ENCODE data around the gene EYS.
"Not testable (repeated sequence)": the region's sequence is repeated elsewhere in the genome, so short reads cannot be mapped to it uniquely, and the experiment has no call there.

Gene EYS

DNA sequence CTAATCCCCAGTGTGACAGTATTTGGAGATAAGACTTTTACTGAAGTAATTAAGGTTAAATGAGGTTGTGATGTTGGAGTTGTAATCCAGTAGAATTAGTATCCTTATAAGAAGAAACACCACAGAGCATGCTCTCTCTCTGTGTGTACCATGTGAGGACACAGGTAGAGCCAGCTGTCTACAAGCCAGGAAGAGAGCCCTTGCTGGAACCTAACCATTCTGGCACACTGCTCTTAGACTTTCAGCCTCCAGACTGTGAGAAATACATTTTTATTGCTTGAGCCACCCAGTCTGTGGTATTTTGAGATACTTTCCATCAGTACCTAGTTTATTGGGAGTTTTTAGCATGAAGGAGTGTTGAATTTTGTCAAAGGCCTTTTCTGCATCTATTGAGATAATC lies 1961.2 kb downstream of the EYS start:
- no peak for DNase-seq

DNA sequence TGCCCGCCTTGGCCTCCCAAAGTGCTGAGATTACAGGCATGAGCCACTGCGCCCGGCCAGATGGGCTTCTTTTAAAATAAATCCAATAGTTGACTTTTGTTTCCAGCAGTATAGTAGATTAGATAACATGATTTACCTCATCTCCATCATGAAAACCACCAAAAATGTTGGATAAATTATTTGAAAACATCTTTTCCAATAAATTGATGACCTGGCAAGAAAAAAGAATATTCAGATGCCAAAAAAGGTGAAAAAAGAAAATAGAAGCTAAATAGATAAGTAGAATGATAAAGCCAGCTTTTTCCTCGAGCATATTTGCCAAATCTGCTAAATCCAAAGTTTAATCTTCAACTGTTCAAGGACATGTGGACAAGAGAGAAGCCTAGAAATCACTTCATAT lies 1962.2 kb downstream of the EYS start:
- DNase-seq, result no peak

DNA sequence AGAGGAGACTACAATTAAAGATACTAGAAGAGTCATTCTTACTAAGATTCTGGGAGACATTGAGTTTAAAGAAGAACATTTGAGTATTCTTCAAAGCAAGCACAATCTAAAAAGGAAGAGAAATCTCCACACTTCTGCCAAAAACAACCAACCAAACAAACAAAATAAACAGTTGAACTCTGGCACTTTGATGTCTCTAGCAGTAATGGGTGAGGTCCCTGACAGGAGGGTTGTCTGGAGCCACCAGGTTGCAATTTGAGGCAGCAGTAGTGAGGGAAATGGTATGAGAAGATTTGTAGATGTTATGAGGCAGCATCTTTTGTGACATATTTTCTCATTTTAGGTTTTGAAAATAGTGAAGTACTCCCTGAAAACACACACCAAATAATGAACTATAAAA lies 1963.3 kb downstream of the EYS start:
- DNase-seq, result no peak

DNA sequence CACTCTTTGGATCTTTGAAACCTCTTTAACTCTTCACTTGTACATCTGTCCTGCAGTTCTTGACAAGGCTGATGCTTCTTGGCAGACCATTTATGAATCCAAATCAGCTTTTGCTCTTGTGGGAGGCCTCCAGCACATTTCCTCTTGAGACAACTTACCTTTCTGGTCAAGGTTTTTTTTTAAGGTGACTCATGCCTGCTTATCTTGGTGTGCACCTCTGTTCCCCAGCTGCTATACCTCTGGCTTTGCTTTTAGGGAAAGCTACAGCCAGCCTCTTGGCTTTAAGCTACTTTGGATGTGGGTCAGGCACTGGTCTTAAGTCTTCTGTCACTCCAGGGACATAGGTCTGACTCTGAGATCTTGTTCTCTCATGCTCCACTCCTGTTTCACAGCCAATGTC lies 1965.0 kb downstream of the EYS start:
- no peak for DNase-seq

DNA sequence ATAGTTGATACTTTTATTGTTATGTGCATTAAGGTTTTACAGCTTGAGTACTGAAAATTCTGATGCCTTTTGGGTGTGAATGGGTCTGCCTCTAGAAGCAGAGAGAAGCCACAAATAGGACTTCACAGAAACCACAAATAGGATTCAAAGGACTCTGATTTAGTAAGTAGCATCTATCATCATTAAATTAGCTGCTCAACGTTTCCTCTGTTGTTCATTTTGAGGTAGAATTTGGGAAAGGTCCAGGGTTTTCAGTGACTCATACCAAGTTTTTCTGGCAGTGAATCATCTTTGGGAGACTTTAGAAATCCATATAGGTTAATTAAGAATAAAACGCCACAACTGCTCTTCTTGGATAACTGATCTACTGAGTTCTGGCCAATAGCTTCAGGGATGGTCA lies 1966.3 kb downstream of the EYS start:
- no peak for DNase-seq

DNA sequence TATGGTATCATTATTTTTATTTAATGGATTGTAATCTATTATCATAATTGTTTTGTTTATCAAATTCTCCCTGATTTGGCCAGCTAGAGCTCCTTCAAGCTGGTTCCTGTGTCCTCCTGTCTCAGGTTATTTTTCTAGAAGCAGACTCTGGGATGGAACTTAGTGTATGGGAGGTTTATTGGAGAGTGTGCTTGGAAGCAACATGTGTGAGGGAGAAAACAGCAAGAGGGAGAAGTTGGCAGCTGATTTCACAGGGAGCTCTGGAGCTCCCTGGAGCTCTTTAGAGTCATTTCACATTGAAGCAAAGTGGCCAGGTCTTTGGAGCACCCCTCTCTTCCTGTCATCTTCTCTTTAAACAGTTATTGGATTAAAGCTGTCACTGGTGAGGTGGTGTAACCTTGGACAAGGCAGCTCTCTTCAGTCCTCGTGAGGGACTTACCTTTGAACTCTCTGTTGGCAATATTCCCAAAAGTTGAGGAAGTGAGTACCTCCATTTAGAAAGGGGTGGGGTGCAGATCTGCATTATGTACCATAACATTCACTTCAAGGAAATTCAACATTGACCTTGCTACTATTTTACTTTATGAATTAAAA lies 1967.8 kb downstream of the EYS start:
- no peak for DNase-seq

DNA sequence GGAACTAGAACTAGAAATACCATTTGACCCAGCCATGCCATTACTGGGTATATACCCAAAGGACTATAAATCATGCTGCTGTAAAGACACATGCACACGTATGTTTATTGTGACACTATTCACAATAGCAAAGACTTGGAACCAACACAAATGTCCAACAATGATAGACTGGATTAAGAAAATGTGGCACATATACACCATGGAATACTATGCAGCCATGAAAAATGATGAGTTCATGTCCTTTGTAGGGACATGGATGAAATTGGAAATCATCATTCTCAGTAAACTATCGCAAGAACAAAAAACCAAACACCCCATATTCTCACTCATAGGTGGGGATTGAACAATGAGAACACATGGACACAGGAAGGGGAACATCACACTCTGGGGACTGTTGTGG lies 1968.8 kb downstream of the EYS start:
- not testable (repeated sequence) for DNase-seq

DNA sequence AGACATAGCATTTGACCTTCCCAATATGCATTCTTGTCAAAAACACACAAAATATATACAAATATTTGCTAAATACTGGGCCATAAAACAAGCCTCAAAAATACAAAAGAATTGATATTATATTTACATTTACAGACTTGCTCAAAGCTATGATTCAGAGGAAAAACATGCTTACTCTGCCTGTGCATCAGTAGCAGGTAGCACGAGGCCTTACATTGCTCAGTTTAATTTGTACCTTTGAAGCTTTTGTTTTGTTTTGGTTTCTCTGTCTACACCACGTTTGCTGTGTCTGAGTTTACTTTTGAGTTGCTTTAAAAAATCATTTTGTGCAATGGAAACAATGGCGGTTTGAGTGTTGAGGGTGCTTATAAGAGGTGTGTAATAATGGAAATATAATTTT lies 1972.1 kb downstream of the EYS start:
- DNase-seq, result no peak

DNA sequence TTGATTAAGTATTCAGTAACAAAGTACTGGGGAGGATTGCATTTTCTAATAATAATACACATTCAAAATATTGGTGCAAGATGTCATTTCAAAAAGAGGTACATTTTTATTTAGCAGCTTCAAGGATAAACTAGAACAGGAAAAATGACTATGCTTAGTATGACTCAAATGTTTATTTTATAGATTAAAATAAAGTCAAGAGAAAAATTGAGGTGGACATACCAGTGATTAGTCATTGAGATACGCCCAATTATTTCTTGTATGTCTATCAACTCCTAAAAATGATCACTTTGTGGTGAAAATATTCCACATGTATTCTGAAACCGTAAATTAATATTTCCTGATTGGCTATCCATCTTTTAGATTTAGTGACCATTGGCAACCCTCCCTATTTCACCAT lies 1974.7 kb downstream of the EYS start:
- DNase-seq, result no peak

DNA sequence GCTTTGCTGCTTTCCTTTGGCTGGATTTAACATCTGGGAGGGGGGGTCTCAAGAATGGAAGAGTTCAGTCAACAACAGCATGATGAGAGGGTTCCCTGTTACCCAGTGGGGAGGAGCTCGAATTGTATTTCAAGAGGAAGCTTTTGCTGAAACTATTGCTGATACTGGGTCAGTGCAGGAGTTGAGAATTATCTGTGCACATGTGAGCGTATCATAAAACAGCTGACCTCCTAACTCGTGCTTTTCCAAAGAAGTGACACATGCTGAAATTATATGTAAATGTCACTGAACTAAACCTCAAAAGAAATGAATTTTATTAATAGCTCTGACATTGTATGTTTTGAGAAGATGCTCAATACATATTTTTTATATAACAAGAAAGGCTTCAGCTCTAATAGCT lies 1975.1 kb downstream of the EYS start:
- DNase-seq, result no peak

DNA sequence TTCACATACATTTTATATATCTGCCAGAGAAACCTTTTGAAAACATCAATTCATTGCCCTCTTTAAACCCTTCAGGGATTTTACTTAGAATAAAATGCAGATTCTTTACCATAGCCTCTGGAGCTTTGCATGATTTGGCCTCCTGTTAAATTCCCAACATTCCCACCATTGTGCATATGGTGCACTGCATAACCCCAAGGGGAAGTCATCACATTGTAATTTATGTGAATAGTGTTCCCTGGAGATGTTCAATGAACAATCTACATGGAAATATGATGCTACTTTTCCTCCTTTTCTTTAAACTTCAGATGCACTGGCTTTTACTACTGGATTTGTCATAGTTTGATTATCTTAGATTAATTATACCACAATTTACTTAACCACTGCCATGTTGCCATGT lies 1976.7 kb downstream of the EYS start:
- DNase-seq, result no peak

DNA sequence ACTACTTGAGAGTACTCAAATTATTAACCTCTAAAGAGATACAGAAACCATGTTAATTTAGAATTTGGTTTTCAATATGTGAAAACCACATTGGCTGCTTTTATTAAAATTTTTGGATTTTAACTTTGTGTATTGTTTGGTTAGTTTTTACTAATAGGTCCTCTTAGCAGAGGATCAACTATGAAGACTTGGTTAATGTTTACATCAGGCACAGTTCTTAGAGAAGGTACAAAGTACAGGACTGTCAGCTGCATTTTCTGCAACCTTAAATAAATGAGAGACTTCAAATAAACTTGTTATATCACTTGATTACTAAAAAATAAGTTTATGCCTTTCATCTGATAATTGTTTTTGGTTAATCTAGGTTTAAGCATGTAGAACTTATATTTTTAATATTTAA lies 1982.3 kb downstream of the EYS start:
- DNase-seq, result no peak

DNA sequence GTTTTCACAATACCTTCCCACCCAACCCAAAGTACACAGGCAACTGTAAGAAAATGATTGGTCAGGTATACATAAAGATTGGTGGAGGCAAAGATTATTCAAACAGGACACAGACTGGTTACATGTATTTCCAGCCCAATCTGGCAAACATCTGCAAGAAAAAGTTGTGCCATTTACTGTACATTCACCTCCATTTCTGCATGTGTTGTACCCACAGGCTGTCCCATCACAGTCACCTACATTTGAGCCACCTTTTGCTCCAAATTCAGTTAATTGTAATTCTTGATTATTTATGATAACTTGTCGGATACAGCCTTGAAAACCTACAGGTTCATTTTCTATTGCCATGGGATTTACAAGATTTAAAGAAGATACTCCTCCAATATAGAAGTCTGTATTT lies 1985.8 kb downstream of the EYS start:
- DNase-seq, result no peak

DNA sequence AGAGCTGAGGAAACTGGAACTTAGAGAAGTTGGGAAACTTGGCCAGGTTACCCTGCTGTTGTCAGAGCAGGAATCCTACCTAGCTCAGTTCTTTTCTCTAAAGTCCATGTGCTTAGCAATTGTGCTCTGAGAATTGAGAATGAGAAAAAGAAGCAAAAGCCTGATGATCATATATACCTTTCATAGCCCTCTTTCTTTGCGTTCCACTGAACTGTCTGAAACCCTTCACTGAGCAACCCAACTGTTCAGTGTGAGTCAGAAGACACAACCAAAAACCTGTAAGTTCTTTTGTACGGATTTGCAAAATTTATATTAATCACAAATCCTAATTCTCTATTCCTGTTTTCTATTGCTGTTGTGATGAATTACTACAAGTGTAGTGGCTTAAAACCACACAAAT lies 1990.9 kb downstream of the EYS start:
- no peak for DNase-seq

DNA sequence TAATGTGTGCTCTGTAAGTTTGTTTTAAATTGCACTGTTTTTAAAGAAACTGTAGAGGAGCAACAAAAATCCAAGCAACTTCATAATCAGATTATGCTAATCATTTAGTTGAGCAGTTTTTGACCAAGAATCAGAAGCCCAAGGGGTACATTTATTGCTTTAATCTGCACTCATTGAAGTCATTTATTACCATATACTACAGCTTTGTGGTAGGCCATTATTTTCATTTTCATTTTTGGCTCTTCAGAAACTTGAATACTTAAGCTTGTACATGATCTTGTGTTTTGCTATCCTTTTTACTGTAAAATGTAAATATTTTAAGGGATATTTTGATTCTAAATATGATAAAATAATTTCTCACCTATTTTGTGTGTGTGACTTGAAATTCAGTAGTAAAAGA lies 1992.9 kb downstream of the EYS start:
- no peak for DNase-seq

DNA sequence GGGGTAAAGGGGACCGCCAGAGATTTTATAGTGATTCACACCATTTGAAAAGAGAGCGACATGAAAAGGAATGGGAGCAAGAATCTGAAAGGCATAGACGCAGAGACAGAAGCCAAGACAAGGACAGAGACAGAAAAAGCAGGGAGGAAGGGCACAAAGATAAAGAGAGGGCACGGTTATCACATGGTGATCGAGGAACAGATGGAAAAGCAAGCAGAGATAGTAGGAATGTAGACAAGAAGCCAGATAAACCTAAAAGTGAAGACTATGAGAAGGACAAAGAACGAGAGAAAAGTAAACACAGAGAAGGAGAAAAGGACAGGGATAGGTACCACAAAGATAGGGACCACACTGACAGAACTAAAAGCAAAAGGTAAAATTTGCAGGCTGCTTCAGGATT lies 1993.7 kb downstream of the EYS start:
- no peak for DNase-seq

DNA sequence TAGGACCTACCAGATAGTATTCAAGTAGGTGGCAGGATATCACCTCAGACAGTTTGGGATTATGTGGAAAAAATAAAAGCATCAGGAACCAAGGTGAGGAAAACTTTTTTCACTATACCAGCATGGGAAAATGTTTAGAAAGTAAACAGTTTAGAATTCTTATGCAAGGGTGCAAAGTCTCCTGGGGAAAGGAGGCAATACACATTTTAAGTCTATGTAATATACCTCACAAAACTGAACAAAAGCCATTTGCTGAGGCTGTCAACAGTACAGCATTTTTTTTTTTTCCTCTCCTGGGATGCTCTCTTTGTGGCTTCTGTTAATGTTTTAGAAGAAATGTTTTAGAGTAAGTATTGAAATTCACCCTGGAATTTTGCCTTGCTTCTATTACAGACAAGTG lies 1997.9 kb downstream of the EYS start:
- DNase-seq, result no peak

DNA sequence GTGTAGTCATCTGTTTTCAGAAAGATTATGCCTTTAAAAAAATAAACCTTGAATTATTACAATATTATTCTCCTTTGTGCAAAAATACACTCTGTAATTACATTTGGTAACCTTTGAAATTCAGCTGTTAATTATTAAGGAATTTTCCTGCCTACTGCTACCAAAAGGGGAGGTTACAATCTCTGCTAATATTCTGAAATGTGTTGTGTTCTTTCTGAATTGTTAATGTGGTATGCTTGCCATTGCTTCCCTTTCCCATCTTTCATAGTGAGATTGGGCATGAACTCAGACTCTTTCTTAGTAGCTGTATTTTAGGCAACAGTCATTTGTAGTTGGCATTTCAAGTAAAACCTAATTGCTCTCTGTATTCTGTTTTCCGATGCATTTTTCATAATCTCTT lies 1998.4 kb downstream of the EYS start:
- DNase-seq, result no peak

DNA sequence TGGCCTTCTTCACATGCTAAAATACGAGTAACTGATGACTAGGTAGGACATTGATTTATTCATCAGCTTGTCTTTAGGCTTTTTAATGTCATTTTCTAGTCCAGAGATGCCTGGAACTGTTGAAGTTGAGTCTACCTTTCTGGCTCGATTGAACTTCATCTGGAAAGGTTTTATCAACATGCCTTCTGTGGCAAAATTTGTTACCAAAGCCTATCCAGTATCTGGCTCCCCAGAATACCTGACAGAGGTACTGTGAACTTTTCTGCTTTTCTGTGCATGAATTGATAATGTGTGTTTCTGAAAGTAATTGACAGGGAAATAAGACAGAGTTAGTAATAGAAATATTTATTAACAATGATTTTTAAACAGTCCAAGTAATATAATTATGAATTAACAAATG lies 2000.4 kb downstream of the EYS start:
- DNase-seq, result no peak

DNA sequence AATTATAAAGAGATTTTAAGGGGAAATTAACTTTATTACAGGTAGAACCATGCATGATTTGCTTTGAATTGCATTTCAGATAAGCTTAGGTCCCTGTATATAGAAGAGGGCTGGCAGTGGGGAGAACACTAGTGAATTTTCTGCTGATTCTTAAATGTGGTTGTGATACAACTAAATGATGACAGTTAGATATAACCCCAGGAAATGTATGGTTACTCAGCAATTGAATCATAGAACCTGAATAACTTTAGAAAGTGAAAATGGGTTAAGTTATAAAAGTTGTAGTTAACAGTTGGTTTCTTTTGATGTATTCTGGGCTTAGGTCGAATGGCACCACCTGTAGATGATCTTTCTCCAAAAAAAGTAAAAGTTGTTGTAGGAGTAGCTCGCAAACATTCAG lies 2001.3 kb downstream of the EYS start:
- DNase-seq, result no peak

DNA sequence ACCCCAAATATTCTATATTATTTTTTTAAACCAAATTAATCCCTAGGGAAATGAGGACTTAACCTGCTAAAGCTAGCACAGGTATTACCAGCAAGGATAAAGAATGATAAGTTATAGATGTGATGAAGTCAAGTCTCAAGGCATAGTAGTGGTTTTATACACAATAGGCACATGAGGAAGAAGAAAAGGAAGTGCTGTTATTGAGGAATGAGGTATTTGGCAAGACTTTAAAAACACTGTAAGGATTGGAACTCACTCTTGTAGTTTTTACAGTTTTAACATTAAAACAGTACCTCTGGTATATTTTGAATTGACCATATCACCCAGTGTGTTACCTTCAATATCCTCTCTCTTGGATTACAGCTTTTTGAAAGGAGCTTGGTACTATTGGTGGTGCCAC lies 2016.8 kb downstream of the EYS start:
- DNase-seq, result no peak

DNA sequence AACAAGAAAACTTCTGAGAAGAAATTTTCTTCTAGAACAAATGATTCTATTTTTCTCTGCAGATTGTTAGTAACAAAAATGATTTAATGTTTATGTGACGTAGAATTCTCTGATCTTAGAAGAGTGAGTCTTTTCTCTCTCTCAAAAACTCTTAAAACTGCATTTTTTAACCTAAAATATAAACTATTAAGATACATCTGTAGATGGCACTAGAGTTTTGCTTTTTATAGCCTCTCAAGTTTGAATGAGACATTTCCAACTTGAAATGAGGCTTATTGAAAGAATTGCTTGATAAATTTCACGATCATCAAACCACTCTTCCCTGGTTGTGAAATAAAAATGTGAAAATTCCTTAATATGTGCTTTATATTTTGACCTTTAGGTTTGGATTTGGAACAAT lies 2017.6 kb downstream of the EYS start:
- DNase-seq, result no peak

DNA sequence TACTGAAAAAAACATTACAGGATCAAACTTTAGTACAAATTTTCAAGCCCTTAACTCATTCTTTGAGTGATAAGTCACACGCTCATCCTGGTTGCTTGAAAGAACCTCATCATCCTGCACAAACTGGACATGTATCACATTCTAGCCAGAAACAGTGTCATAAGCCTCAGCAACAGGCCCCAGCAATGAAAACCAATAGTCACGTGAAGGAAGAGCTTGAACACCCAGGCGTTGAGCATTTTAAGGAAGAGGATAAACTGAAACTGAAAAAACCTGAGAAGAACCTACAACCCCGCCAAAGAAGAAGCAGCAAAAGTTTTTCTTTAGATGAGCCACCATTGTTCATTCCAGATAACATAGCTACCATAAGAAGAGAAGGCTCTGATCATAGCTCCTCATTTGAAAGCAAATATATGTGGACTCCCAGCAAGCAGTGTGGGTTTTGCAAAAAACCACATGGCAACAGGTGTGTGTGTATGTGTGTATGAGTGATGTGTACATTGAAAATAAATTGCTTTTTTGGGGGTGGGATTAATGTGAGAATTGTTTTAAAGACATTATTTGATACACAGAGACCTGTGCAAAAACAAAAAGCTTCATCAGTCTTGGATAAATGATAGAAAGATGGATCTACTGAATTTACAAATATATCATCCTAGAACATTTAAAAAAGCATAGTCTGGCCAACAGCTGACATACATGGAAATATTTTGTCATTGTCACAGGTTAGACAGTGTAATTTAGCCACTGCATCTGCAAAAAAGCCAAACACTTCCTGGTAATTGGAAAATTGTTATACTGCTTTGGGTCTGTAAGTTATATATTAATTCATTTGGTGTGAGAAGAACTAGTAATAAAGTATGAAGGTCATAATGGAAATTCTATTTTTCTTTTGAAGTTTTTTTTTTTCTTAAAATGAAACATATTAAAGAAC lies 2021.3 kb downstream of the EYS start:
- DNase-seq, result no peak

DNA sequence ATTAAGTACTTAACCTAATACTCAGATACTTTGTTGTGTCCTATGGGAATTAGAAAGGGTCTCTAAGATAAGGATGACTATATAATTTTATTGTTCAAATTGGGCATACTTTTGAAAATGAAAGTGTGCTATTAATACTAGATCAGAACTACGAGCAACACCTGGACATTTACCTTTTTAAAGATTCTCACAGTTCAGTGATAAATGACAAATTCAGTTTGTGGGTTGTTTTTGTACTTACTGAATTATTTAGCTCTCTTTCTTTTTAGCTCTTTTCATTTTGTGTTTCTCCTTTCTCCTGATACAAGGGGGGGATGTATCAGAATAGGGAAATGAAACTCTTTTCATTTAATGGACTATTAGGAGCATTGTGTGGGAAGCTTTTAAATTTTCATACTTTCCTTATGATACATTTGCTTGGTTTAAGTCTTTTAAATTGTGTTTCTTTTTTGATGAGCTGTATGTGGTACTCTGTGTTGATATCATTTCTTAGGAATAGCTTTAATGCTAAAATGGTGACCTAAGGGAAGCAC lies 2023.9 kb downstream of the EYS start:
- DNase-seq, result no peak

DNA sequence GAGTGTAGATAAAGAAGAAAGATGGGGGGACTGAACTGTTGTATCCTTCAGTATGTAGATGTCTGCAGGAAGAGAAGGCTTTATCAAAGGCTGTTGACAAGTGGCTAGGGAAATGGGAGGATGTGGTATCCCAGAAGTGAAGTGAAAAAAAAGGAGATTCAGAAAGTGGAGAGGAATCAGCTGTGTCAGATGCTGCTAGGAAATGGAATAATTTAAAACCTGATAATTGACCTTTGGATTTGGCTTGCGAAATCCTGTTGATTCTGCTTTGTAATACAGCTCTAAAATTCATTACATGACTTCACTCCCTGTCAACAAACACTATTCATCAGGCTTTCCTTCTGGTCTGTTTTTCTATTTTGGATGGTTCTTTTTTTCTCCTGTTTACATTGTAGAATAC lies 2029.7 kb downstream of the EYS start:
- DNase-seq, result no peak
